ENCODE data around the gene NFAT5.

NFAT5 gene

DNA sequence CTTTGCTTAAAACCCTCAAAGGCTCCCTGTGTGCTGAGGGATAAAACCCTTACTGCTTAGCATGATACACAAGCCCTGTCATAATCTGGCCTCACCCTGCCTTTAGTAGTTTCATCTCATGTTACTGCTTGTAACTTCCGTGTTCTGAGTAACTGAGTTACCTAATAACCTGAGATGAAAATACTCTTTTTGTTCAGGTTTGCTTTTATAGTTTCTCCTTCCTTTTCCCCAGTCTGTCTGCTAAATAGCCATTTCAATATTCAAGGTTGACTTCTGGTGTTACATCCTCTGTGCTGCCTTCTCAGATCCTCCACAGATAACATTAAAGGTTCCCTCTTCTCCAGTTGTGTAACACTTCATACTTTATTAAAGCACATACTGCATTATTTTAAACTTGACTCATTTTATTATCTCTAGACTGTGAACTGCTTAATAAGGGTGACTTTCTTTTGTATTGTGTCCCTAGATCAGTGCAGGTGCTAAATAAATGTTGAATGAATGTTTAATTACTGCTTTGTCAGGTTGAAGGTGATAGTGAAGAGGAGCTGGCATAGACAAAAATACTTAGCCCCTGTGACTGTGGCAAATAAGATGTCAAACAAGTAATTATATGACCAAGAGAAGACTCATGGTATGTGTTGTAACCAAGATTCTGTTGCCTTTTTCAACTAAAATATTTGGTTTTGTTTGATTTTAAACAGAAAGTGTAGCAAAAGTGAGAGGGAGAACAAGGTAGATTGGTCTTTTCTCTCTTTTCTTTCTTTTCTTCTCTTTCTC lies 47.8 kb downstream of the NFAT5 start:
- peaks cover 21% of the 10 kb centered on the region for H3K4me1 ChIP-seq
- no peaks in the 10 kb centered on the region for H3K27me3 ChIP-seq (ENCODE audit: control insufficient read depth, insufficient read depth, low read length)
- H3K4me3 ChIP-seq (ENCODE audit: low read depth, low read length): no peak overlapping the region
- no peak overlapping the region for H2AFZ ChIP-seq
- H3K4me2 ChIP-seq (ENCODE audit: low read length): peak overlapping the region; percentile 57
- no peak overlapping the region for H3K9ac ChIP-seq
- TF ChIP-seq, protein P1, sequence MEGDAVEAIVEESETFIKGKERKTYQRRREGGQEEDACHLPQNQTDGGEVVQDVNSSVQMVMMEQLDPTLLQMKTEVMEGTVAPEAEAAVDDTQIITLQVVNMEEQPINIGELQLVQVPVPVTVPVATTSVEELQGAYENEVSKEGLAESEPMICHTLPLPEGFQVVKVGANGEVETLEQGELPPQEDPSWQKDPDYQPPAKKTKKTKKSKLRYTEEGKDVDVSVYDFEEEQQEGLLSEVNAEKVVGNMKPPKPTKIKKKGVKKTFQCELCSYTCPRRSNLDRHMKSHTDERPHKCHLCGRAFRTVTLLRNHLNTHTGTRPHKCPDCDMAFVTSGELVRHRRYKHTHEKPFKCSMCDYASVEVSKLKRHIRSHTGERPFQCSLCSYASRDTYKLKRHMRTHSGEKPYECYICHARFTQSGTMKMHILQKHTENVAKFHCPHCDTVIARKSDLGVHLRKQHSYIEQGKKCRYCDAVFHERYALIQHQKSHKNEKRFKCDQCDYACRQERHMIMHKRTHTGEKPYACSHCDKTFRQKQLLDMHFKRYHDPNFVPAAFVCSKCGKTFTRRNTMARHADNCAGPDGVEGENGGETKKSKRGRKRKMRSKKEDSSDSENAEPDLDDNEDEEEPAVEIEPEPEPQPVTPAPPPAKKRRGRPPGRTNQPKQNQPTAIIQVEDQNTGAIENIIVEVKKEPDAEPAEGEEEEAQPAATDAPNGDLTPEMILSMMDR (IDR thresholded peaks at IDR 0.05): no peak
- peaks cover 47% of the 10 kb centered on the region for H3K79me2 ChIP-seq
- no peaks in the 10 kb centered on the region for H3K9me3 ChIP-seq (ENCODE audit: control insufficient read depth, low read length)
- peak overlapping the region; percentile 48 for H3K27ac ChIP-seq
- no peaks in the 10 kb centered on the region for H3K36me3 ChIP-seq (ENCODE audit: control insufficient read depth, insufficient read depth, low read length)

DNA sequence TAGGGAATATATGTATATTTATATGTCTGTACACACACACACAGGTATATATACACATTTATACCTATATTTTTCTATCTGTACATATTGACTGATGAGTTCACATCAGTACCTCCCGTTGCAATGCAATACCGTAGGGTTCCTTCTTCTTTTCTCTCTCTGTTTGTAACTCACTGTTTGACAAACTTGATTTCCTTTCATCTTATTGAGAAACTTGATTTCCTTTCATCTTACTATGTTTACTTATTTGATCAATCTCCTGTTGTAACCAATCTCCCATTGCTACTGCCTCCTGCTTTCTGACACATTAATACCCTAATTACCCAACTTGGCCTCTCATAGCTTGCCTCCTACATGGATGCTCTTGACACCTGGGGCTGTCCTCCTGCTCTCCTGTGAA lies 49.8 kb downstream of the NFAT5 start:
- Histone ChIP-seq H2AFZ (no peak overlapping the region), H3K4me2 (ENCODE audit: low read length) (no peak overlapping the region), H3K36me3 (ENCODE audit: control insufficient read depth, insufficient read depth, low read length) (no peaks in the 10 kb centered on the region), H3K27me3 (ENCODE audit: control insufficient read depth, insufficient read depth, low read length) (no peaks in the 10 kb centered on the region), H3K27ac (no peak overlapping the region), H3K4me3 (ENCODE audit: low read depth, low read length) (no peak overlapping the region), H3K79me2 (peaks cover 36% of the 10 kb centered on the region), H3K9ac (no peak overlapping the region), H3K9me3 (ENCODE audit: control insufficient read depth, low read length) (no peaks in the 10 kb centered on the region), H3K4me1 (peaks cover 25% of the 10 kb centered on the region)
- TF ChIP-seq, protein P1 (IDR thresholded peaks at IDR 0.05): no peak

DNA sequence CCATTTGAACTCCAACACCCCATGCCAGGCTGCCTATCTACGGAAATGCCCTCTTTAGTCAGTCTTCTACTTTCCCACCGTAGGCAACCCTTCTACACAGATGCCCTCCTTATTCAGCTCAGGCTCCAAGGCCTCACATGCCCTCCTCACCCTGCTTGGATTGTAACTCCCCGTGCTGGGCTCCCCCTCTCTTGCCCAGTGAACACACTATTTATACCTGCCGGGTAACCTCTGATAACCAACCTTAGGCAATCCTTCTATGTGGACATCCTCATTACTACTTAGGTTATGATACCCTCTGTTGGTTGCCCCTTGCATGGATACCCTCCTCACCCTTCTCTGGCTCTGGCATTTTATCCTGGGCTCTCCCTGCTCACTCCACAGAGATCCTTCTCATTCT lies 50.3 kb downstream of the NFAT5 start:
- Histone ChIP-seq H3K4me3 (ENCODE audit: low read depth, low read length) (no peak overlapping the region), H3K9ac (no peak overlapping the region), H3K36me3 (ENCODE audit: control insufficient read depth, insufficient read depth, low read length) (no peaks in the 10 kb centered on the region), H3K9me3 (ENCODE audit: control insufficient read depth, low read length) (no peaks in the 10 kb centered on the region), H3K4me2 (ENCODE audit: low read length) (no peak overlapping the region), H3K79me2 (peaks cover 37% of the 10 kb centered on the region), H3K27ac (no peak overlapping the region), H3K4me1 (peaks cover 25% of the 10 kb centered on the region), H2AFZ (no peak overlapping the region), H3K27me3 (ENCODE audit: control insufficient read depth, insufficient read depth, low read length) (no peaks in the 10 kb centered on the region)
- TF ChIP-seq, protein P1 (IDR thresholded peaks at IDR 0.05): no peak

DNA sequence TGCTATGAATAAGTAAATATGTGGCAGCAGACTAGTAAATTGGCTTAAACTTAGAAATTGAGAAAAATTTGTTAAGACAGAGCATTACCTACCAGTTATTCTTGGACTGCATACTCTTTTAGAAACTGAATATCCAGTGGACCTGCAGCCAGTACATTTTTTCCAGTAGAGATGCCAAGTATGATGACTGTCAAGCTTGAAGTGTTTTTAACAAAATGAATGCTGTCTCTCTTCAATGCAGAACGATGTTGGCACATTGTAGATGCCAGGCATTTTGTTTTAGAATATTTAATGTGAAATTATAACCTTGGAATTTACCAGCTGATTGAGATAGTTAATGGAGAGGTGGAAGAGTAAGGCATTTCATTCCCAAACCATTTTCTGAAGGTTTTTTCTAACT lies 52.5 kb downstream of the NFAT5 start:
- H3K9ac ChIP-seq: no peak overlapping the region
- H3K36me3 ChIP-seq (ENCODE audit: control insufficient read depth, insufficient read depth, low read length): no peaks in the 10 kb centered on the region
- H2AFZ ChIP-seq: no peak overlapping the region
- H3K79me2 ChIP-seq: peaks cover 33% of the 10 kb centered on the region
- no peaks in the 10 kb centered on the region for H3K27me3 ChIP-seq (ENCODE audit: control insufficient read depth, insufficient read depth, low read length)
- no peaks in the 10 kb centered on the region for H3K9me3 ChIP-seq (ENCODE audit: control insufficient read depth, low read length)
- H3K27ac ChIP-seq: no peak overlapping the region
- peaks cover 12% of the 10 kb centered on the region for H3K4me1 ChIP-seq
- TF ChIP-seq, protein P1 (IDR thresholded peaks at IDR 0.05): no peak
- no peak overlapping the region for H3K4me2 ChIP-seq (ENCODE audit: low read length)
- no peak overlapping the region for H3K4me3 ChIP-seq (ENCODE audit: low read depth, low read length)

DNA sequence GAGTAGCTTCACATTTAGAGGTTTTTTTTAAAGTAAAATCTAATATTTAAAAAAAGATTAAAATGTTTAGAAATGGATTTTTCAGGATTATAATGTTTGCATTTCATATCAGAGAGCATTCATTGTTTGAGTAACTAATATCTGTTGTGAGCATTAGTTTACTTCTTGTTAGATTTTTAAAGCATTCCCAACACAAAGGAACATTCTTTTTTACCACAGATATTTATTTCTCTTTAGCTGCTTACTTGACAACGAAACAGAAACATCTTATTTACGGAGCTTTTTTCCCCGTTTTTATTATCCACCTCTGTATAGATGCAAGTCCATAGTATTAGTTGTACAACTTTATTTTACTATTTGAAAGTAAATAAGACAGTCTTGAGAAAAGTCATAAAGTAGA lies 53.0 kb downstream of the NFAT5 start:
- Histone ChIP-seq H3K27me3 (ENCODE audit: control insufficient read depth, insufficient read depth, low read length) (no peaks in the 10 kb centered on the region), H3K4me3 (ENCODE audit: low read depth, low read length) (no peak overlapping the region), H3K79me2 (peaks cover 33% of the 10 kb centered on the region), H3K4me1 (peaks cover 7% of the 10 kb centered on the region), H2AFZ (no peak overlapping the region), H3K27ac (no peak overlapping the region), H3K36me3 (ENCODE audit: control insufficient read depth, insufficient read depth, low read length) (no peaks in the 10 kb centered on the region), H3K9ac (no peak overlapping the region), H3K4me2 (ENCODE audit: low read length) (no peak overlapping the region), H3K9me3 (ENCODE audit: control insufficient read depth, low read length) (no peaks in the 10 kb centered on the region)
- TF ChIP-seq, protein P1 (IDR thresholded peaks at IDR 0.05): no peak
